HG03108 (cell line): Measurements from ENCODE around the gene PRR20G.

Experiments used
- ATAC-seq: cut with Tn5 transposase; IDR thresholded peaks from one replicate; pipeline ENCODE4 v1.9.1; 2021; ENCODE audit warnings: moderate library complexity; ENCODE audit not compliant: unreplicated experiment

The PRR20G gene

DNA sequence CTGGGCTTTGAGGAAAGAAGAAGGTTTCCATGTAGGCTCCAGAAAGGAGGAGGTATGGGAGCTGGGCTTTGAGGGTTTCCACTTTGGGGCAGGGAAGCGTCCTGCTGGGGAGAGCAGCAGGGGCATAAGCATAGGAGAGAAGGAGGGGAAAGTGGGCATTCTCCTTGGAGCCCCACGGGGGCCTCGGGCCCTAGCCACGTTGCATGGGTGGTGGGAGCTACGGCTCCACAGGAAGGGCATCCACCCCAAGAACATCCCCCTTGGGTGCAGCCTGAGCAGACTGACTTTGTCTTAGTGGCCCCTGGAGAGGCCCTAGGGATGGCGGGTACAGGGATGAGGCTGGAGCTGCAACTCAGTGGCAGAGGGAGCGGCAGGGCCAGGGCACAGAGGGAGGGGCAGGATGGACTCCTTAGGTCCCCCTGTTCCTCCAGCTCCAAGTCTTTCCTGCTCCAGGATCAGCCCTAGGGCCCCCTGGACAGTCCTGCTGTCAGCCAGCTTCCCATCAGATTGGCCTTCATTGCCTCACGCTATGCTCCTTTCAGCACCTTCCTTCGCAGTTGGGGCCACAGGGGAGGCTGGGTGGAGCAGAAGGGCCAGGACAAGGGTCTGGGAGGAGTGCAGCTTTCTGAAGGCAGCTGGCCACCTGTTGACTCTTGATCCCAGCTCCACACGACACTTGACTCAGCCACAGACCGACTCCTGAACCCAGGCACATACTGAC is 22.9 kb downstream of the PRR20G start:
- no peak for ATAC-seq

- no peak for ATAC-seq
Measured at GRCh38 chr3:127264292-127264691, 23.6 kb downstream of the PRR20G start.

- no peak for ATAC-seq
Measured at GRCh38 chr3:127263586-127264231, 24.1 kb downstream of the PRR20G start.

GRCh38 chr3:127263037-127263436 is 24.8 kb downstream of the PRR20G start:
- ATAC-seq = no peak

GRCh38 chr3:127262533-127262932 is 25.3 kb downstream of the PRR20G start:
- ATAC-seq = no peak

GRCh38 chr3:127261925-127262324 is 25.9 kb downstream of the PRR20G start:
- no peak for ATAC-seq

DNA sequence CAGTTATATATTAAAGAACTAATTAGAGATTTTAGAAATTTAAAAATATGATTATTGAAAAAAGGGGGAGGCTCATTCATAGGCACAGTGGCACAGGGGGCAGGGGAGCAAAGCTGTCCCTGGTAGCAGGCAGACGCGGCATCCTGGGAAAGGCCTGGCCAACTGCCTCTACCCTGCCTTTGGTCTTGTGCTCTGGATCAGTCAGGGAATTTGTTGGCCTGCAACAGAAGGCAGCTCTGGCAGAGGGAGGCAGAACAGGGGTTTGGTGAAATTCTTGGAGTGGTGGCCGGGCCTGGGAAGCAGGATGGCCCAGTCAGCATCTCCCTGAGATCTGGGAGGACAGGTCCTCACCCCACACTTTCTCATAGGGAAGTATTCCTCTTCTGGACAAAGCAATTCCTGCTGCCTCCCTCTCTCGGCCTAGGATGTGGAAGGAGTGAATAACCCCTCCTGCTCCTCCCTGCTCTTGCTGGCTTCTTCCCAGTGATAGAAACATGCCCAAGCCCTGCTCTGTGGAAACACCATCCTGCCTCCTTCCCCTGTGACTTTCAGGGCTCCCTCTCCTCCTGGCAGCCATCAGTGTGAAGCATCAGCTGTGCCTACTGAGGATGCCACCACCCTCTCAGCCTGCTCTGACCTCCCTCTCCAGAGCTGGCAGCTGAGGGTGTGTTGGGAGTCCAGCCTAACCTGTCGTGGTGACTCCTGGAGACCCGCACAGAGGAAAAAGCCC is 26.9 kb downstream of the PRR20G start:
- no peak for ATAC-seq

GRCh38 chr3:127260416-127260815 is 27.4 kb downstream of the PRR20G start:
- ATAC-seq = no peak

- no peak for ATAC-seq
Measured at GRCh38 chr3:127259882-127260281, 28.0 kb downstream of the PRR20G start.

DNA sequence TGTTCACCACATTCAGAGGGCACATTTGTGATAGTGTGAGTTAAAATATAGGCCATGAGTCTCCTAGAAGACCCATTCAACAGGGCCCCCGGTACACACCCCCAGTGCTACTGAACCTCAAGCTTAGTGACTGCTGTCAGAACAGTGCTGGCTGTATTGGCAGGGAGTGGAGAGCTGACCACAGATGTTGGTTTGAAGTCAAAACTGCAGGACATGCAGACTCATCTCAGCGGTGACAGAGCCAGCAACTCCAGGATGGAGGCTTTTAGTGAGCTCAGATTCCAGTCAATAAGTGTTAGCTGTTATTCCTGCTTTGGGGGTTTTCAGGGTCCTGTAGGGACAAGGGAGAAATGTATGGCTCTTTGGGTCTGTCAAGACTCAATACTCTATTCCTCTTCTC is 29.1 kb downstream of the PRR20G start:
- no peak for ATAC-seq

- no peak for ATAC-seq
Measured at GRCh38 chr3:127257351-127257750, 30.5 kb downstream of the PRR20G start.

DNA sequence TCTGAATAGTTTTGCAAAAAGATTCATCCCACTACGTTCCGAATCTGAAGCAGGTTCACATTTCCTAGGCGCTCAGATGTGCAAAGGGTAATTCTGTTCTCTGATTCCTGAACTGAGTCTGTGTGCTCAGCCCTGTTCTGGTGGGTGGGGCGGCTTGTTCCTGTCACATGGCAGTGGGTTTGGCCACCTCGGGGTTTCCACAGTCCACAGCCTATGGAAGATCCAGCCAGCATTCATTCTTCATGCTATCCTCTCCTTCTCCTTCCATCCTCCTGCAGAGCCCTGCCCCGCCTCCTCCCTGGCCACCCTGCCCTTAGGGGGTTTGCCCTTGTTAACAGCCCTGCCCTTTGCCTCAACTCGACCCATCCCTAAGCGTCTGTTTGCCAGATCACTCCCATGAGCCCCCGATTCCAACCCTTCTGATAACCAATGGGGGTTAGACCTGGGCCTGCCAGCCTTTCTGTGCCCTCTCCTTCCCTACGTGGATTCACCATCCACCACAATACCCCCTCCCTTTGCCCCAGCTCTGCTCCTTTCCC is 31.0 kb downstream of the PRR20G start:
- ATAC-seq = no peak

DNA sequence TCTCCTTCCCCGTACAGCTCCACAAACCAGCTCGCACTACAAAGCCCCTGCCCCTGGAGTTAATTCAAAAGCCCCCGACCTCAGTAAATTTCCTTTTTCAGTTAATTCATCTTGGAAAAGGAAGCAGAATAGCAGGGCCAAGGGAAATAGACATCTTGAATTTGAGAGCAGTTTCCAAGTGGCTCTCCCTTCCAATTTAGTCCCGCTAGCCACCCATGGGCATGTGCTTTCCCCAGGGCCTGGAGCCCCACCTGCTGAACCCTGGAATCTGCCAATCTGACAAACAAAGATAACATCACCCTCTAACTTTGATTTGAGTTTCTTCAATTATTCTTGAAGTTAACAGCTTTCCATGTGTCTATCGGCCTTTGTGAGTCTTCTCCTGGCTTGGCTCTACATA is 31.7 kb downstream of the PRR20G start:
- no peak for ATAC-seq

- ATAC-seq = no peak
Measured at GRCh38 chr3:127255516-127255915, 32.3 kb downstream of the PRR20G start.

- no peak for ATAC-seq
Measured at GRCh38 chr3:127254730-127255129, 33.1 kb downstream of the PRR20G start.

GRCh38 chr3:127254033-127254644 is 33.7 kb downstream of the PRR20G start:
- ATAC-seq = no peak

DNA sequence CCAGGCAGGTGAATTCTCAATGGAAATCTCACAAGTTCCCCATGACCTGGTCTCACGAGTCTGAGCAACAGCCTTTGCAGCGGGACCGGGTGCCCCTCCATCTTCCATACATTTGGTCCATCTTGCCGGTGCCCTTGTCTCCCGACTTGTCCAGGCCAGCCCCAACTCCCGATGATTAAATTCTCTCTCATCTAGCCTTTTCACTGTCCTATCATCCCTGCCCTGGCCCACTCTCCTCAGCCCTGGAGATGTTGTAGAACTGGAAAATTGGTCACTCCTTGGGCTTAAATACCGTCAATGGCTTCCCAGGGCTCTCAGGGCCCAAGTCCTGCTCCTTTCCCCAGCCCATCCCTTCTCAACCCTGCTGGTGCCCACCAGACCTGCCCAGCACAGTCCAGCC is 34.4 kb downstream of the PRR20G start:
- no peak for ATAC-seq

DNA sequence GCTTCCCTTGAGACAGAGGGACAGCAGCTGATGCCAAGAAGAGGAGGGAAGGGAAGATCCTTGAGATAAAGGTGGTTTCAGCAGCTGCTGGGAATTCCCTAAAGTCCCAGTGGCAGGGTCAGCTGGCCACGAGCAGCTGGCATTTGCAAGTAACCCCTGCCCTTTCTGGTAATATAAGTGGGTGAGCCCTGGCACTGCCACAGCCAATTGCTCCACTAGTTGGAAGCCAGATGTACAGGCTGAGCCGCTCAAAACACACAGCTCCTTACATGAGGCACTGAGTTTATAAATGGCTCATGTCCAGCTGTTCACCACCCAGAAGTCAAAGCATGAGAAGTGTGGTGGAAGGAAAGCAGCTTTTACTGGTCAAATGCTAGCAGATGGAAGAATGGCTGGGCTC is 35.4 kb downstream of the PRR20G start:
- no peak for ATAC-seq

GRCh38 chr3:127250032-127250431 is 37.8 kb downstream of the PRR20G start:
- no peak for ATAC-seq

DNA sequence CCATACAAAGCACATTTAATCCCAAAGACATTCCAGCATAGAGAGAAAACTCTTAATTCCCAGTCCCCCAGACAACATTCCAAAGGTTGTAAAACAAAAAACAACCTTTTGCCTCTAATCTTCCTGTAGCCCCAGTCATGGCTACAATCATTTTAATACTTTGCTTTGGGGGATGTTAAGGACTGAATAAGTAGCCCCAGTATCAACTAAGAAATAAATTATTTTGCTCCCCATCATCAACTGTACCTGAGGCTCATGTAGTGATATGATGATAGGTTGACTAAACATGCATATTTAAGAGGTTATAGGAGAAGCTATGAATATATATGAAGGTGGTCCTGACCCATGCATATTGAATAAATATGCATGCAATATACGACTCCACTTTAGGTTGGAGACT is 40.6 kb downstream of the PRR20G start:
- no peak for ATAC-seq

DNA sequence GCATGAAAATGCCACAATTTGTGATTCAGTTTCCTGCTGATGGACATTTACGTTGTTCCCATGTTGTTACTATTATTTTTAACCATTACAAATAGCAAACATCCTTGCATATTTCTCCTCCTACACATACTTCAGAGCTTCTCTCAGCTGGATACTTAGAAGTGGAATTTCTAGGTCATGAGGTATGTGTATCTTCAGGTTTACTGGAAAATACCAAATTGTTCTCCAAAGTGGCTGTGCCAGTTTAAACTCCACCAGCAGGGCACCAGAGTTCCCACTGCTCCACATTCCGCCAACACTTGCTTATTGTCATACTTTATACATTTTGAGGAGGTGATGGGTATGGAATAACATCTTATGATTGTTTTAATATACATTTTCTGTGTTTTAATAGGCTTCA is 49.2 kb downstream of the PRR20G start:
- no peak for ATAC-seq
